H1 (cell line): Measurements from ENCODE around the gene CCDC178. TPM values are rescaled to one million over a fixed set of nuclear protein-coding genes. Genes with fewer than 3 reads are reported as not detected.

Experiments used
- ASH2L ChIP-seq: fragments of 200-600, 300-600 bp; sonication (generic); IDR thresholded peaks from one replicate; pipeline ENCODE4 v1.7.1; 2017; ENCODE audit warnings: low read length
- RNF2 ChIP-seq: fragments of 200-900, 300-1000 bp; sonication (generic); IDR thresholded peaks from 2 replicates; pipeline ENCODE4 v1.7.1; 2016; ENCODE audit warnings: borderline replicate concordance, low read depth, mild to moderate bottlenecking, antibody characterized with exemption, low read length; ENCODE audit not compliant: poor library complexity, severe bottlenecking; ENCODE audit errors: missing control alignments
- RXRA ChIP-seq: IDR thresholded peaks from 2 replicates; pipeline ENCODE4 v1.6.1; 2011; ENCODE audit warnings: low read depth, mild to moderate bottlenecking, low read length, moderate library complexity; ENCODE audit not compliant: insufficient read depth
- SUZ12 ChIP-seq: fragments of 200-600 bp; sonication (generic); IDR thresholded peaks from 2 replicates; pipeline ENCODE4 v1.6.1; 2012; ENCODE audit warnings: mild to moderate bottlenecking, inconsistent platforms, low read length, moderate library complexity, mixed read lengths
- TEAD4 ChIP-seq: IDR thresholded peaks from 2 replicates; pipeline ENCODE4 v1.6.1; 2012; ENCODE audit warnings: low read depth, low read length, inconsistent platforms, mixed read lengths
- polyA plus RNA-seq, 7 experiments: library from polyadenylated mRNA; depleted of rRNA in 3 of 7; stranded (reverse) in 5 of 7; unstranded in 2 of 7; fragments of >200 nt in 5 of 7; fragments of 200-250 nt in 2 of 7; gene quantifications; 1 replicate in 5 of 7; 2 replicates in 1 of 7; 4 replicates in 1 of 7; pipeline versions ENCODE4 v1.2.1 to v1.2.3, GENCODE V29; 2011 to 2013; ENCODE audit warnings: missing spikeins in 2 of 7, mixed read lengths in 2 of 7
- total RNA-seq: library from RNA; stranded (reverse); fragmentation: NEBNext Ultra II Directional; extraction: Animal tissue kit (Norgen Biotek cat#: 25700); gene quantifications from 2 replicates; pipeline ENCODE4 v1.2.1, GENCODE V29; 2021

CCDC178 gene
- total and polyA plus RNA-seq, 2 of the 8 experiments (the other 6 are each of a cell fraction or from before 2014, with no cell fraction given), result not detected

DNA sequence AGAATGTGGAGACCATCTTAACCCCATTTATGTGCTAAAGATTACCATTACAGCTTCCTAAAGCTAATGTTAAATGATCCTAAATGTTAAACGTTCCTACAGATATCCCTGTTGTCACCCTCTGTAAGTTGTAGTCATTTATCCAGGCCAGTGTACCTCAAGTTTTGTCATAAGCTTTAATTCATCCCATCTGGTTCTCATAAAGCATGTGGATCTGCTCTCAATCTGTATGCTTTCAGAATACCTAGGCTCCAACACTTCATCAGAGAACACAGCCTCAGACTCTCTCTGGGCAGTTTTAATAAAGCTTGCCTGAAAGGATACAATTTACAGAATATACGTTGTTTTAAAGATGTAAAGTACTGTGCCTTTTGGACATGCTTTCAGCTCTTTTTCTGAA, 4.2 kb upstream of the CCDC178 start (continued):
- TF ChIP-seq TEAD4 (no peak), RNF2 (no peak), RXRA (no peak), ASH2L (no peak), SUZ12 (no peak)
